ENCODE measurements around the gene APP.

Gene APP

DNA sequence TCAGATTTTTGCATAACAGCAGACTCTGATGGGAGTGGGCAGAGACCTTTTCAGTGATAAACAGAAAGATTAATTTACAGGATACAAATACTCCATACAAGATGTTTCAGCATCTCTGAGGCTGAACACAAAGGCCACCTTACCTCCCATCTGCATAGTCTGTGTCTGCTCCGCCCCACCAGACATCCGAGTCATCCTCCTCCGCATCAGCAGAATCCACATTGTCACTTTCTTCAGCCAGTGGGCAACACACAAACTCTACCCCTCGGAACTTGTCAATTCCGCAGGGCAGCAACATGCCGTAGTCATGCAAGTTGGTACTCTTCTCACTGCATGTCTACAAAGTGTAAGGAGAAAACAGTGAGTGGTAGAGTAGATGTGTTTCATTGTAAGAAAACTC is 119.7 kb downstream of the APP start:
- TF ChIP-seq, protein P1, sequence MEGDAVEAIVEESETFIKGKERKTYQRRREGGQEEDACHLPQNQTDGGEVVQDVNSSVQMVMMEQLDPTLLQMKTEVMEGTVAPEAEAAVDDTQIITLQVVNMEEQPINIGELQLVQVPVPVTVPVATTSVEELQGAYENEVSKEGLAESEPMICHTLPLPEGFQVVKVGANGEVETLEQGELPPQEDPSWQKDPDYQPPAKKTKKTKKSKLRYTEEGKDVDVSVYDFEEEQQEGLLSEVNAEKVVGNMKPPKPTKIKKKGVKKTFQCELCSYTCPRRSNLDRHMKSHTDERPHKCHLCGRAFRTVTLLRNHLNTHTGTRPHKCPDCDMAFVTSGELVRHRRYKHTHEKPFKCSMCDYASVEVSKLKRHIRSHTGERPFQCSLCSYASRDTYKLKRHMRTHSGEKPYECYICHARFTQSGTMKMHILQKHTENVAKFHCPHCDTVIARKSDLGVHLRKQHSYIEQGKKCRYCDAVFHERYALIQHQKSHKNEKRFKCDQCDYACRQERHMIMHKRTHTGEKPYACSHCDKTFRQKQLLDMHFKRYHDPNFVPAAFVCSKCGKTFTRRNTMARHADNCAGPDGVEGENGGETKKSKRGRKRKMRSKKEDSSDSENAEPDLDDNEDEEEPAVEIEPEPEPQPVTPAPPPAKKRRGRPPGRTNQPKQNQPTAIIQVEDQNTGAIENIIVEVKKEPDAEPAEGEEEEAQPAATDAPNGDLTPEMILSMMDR (IDR thresholded peaks at IDR 0.05; ENCODE audit: borderline replicate concordance, control extremely low read depth, extremely low read depth, insufficient read depth, missing control alignments), result no peak
- no peak for DNase-seq (ENCODE audit: low spot score)
- in situ Hi-C loops (cut with MboI; ENCODE audit: low sequenced_read_pairs, unreplicated experiment), result no loop called here

DNA sequence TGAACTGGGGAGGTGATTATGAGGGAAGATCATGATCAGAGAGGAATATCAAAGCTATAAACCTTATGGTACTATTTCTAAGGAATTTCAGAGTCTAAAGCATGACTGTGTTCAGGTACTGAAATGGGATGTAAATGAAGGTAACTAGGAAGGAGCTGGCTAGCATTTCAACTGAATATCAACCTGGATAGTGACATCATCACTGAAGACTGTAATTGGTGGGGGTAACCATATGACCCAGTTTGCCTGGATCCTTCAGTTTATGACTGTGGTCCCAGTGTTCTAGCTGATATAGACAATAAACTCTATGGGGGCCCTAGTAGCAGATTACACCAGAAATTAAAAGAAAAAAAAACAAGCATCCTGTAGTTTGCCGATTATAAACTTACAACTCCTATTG is 120.8 kb downstream of the APP start:
- no peak for DNase-seq (ENCODE audit: low spot score)
- TF ChIP-seq, protein P1 (IDR thresholded peaks at IDR 0.05; ENCODE audit: borderline replicate concordance, control extremely low read depth, extremely low read depth, insufficient read depth, missing control alignments), result no peak
- in situ Hi-C loops (cut with MboI; ENCODE audit: low sequenced_read_pairs, unreplicated experiment), result no loop called here

DNA sequence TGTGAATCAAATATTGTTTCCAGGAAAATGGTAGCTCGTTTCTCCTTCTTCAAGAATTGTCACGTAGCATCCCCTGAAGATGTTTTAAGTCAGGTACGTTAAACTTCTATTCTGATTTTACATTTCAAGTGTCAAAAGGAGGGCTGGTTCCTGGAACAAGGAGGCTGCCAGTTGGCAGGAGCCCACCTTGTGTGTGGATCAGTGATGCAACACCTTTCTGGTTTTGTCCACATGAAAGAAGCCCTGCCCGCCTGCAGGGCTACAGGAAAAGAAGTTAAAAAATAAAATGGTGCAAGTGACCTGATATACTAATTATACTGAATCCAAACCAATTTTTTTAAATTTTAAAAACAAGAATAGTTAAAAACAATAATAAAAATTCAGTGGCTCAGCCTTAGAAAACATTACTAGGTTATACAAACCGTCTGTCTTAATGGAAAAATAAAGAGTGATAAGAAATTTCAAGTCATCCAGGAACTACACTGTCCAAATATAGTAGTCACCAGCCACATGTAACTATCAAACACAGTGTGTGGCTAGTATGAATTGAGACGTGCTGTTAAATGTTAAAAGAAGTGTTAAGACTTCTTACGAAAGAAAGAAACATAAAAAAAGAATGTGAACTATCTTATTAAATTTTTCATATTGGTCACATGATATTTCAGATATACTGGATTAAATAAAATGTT is 123.1 kb downstream of the APP start:
- TF ChIP-seq, protein P1 (IDR thresholded peaks at IDR 0.05; ENCODE audit: borderline replicate concordance, control extremely low read depth, extremely low read depth, insufficient read depth, missing control alignments), result no peak
- no peak for DNase-seq (ENCODE audit: low spot score)
- in situ Hi-C loops (cut with MboI; ENCODE audit: low sequenced_read_pairs, unreplicated experiment), result no loop called here

DNA sequence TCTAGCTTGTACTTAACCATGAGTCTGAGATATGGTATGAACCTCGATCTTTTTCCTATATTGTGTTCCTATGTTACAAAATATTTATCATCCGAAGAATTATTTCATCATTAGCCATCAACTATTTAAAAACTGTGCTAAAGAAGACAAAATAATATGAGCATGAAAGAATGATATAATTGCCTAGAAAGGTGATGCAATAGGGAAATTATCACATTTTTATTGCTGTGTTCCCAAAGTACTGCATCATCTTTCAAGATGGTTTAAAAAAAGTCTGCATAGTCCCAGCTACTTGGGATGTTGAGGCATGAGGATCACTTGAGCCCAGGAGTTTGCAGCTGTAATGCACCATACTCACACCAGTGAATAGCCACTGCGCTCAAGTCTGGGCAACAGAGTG is 126.7 kb downstream of the APP start:
- DNase-seq (ENCODE audit: low spot score), result no peak
- in situ Hi-C loops (cut with MboI; ENCODE audit: low sequenced_read_pairs, unreplicated experiment), result no loop called here
- TF ChIP-seq, protein P1 (IDR thresholded peaks at IDR 0.05; ENCODE audit: borderline replicate concordance, control extremely low read depth, extremely low read depth, insufficient read depth, missing control alignments), result no peak

DNA sequence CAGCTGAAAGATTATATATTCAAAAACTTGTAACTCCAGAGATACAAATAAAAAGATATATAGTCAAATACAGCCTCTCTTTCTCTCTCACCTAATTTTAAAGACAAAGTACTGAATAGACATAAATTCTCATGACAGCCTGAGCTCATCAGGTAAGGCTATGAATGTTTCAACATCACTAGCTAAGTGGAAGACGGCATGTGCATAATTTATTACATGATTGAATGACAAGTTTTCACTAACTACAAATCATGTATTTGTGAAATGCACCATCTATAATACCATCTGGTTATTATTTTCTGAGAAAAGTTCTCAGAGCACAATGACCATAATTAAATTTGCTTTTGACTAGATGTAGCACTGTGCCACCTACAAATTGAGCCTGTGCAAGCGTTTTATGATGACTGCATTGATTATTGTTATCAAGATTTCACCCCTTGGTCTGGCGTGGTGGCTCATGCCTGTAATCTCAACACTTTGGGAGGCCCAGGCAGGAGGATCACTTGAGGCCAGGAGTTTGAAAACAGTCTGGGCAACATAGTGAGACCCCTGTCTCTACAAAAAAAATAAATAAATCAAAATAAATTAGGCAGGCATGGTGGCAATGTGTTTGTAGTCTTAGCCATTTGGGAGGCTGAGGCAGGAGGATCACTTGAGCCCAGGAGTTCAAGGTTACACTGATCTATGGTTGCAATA is 128.2 kb downstream of the APP start:
- in situ Hi-C loops (cut with MboI; ENCODE audit: low sequenced_read_pairs, unreplicated experiment), result no loop called here
- no peak for DNase-seq (ENCODE audit: low spot score)
- TF ChIP-seq, protein P1 (IDR thresholded peaks at IDR 0.05; ENCODE audit: borderline replicate concordance, control extremely low read depth, extremely low read depth, insufficient read depth, missing control alignments), result no peak

DNA sequence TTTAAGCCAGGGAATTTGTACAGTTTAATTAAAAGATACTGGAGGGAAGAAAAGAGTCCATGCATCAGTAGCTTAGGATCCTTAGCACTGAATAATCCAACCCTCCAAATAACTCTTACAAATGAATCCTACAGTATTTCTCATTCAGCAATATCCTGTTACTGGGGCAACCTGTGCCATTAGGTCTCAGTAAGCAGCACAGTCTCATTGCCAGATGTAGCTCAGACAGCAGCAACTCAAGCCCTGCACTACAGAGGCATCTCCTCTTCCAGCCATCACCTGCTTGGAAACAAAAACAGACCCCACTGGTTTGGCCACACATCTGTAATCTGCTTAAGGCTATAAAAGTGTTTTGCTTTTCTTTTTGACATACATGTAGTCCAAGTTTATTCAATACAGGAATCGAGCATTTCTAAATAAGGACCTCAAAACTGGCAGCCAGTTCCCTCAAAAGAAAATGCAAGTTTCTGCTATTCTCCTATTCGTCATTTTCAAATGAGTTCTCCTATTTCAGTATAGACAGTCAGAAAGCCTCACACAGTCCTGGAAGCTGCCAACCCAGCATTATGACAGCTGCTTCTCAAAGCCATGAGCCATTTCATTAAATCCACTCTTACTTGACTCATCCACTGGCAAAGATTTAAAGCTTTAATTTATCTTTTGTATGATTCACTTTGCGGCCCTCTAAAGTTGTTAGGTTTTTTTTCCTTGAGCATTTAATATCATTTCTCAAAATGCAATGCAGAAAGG is 129.0 kb downstream of the APP start:
- in situ Hi-C loops (cut with MboI; ENCODE audit: low sequenced_read_pairs, unreplicated experiment), result no loop called here
- TF ChIP-seq, protein P1 (IDR thresholded peaks at IDR 0.05; ENCODE audit: borderline replicate concordance, control extremely low read depth, extremely low read depth, insufficient read depth, missing control alignments), result no peak
- no peak for DNase-seq (ENCODE audit: low spot score)
